IMR-90 (cell line): Measurements from ENCODE around the gene ABCC4. TPM values are rescaled to one million over a fixed set of nuclear protein-coding genes. Genes with fewer than 3 reads are reported as not detected.

ENCODE experiments used
- ATAC-seq: fragments of 200-7000 bp; cut with Tn5 transposase; 2 replicates; pipeline ENCODE4 v1.9.1; 2020; ENCODE audit warnings: low read depth, mild to moderate bottlenecking, moderate library complexity
- BruUV-seq: library from RNA; stranded (reverse); fragments of 400-500 nt; replicated peaks from 2 replicates; lab custom pipeline; 2021; lab: Mats Ljungman, UMichigan
- CTCF ChIA-PET: fragments of 300-600 bp; formaldehyde crosslinking; extraction: SDS; loops from one replicate; lab custom pipeline; 2021; ENCODE audit warnings: antibody characterized with exemption; lab: Yijun Ruan, JAX
- POLR2A ChIA-PET: fragments of 300-600 bp; sonication (Branson Sonifier 250); formaldehyde crosslinking; loops from one replicate; lab custom pipeline; 2022; ENCODE audit warnings: antibody characterized with exemption; ENCODE audit not compliant: unreplicated experiment; lab: Charles Lee
- DNase-seq: peaks from one replicate; pipeline ENCODE4 v3.0.0; 2013
- H2AFZ ChIP-seq: replicated peaks from 2 replicates; pipeline ENCODE3; 2013; ENCODE audit warnings: low read length, mild to moderate bottlenecking; ENCODE audit not compliant: poor library complexity
- H2AK5ac ChIP-seq: 2 replicates; pipeline ENCODE4 v1.6.1; 2013; ENCODE audit warnings: low read depth, low read length, inconsistent platforms
- H2AK9ac ChIP-seq: replicated peaks from 2 replicates; pipeline ENCODE3; 2013; ENCODE audit warnings: mild to moderate bottlenecking, low read depth, low read length, moderate library complexity; ENCODE audit not compliant: poor library complexity
- H2BK120ac ChIP-seq: 2 replicates; pipeline ENCODE4 v1.6.1; 2013; ENCODE audit warnings: low read depth, low read length, inconsistent platforms
- H2BK15ac ChIP-seq: 3 replicates; pipeline ENCODE4 v1.6.1; 2013; ENCODE audit warnings: low read depth, low read length, inconsistent platforms
- H2BK20ac ChIP-seq: 2 replicates; pipeline ENCODE4 v1.6.1; 2013; ENCODE audit warnings: low read depth, mild to moderate bottlenecking, inconsistent platforms, low read length, moderate library complexity
- H2BK5ac ChIP-seq: 2 replicates; pipeline ENCODE4 v1.6.1; 2013; ENCODE audit warnings: mild to moderate bottlenecking, low read depth, low read length, inconsistent platforms; ENCODE audit not compliant: poor library complexity, severe bottlenecking
- H3K14ac ChIP-seq: replicated peaks from 2 replicates; pipeline ENCODE4 v1.6.1; 2013; ENCODE audit warnings: low read depth, low read length, inconsistent platforms
- H3K18ac ChIP-seq: 2 replicates; pipeline ENCODE4 v1.6.1; 2013; ENCODE audit warnings: low read depth, low read length, control low read depth
- H3K23ac ChIP-seq: 2 replicates; pipeline ENCODE4 v1.6.1; 2013; ENCODE audit warnings: low read depth, low read length, inconsistent platforms
- H3K27ac ChIP-seq: 2 replicates; pipeline ENCODE4 v1.5.1; 2013; ENCODE audit warnings: mild to moderate bottlenecking, control low read depth, low read length; ENCODE audit not compliant: insufficient read depth
- H3K27me3 ChIP-seq: 2 replicates; pipeline ENCODE4 v1.6.1; 2013; ENCODE audit warnings: low read length; ENCODE audit not compliant: control insufficient read depth, insufficient read depth
- H3K36me3 ChIP-seq: 2 replicates; pipeline ENCODE4 v1.6.1; 2013; ENCODE audit warnings: low read length, mixed read lengths; ENCODE audit not compliant: control insufficient read depth, insufficient read depth
- H3K4ac ChIP-seq: 2 replicates; pipeline ENCODE4 v1.6.1; 2013; ENCODE audit warnings: low read depth, low read length, inconsistent platforms
- H3K4me1 ChIP-seq: 2 replicates; pipeline ENCODE4 v1.6.1; 2013; ENCODE audit warnings: low read length, mixed read lengths; ENCODE audit not compliant: control insufficient read depth, insufficient read depth
- H3K4me2 ChIP-seq: 2 replicates; pipeline ENCODE4 v1.6.1; 2013; ENCODE audit warnings: low read depth, mild to moderate bottlenecking, control low read depth, low read length, moderate library complexity
- H3K4me3 ChIP-seq: 2 replicates; pipeline ENCODE4 v1.5.1; 2013; ENCODE audit warnings: low read depth, mild to moderate bottlenecking, control low read depth, low read length, moderate library complexity; ENCODE audit not compliant: insufficient read depth
- H3K56ac ChIP-seq: 2 replicates; pipeline ENCODE4 v1.6.1; 2013; ENCODE audit warnings: low read length, inconsistent platforms; ENCODE audit not compliant: insufficient read depth; ENCODE audit errors: extremely low read depth
- H3K79me1 ChIP-seq, 2 experiments: 2 replicates each; pipeline ENCODE4 v1.6.1; 2013; ENCODE audit warnings: low read length in 2 of 2, inconsistent platforms in 1 of 2, low read depth in 1 of 2
- H3K9ac ChIP-seq: 2 replicates; pipeline ENCODE4 v1.6.1; 2013; ENCODE audit warnings: low read depth, low read length, control low read depth
- H3K9me1 ChIP-seq: 2 replicates; pipeline ENCODE4 v1.6.1; 2013; ENCODE audit warnings: low read length, inconsistent platforms; ENCODE audit not compliant: insufficient read depth
- H3K9me3 ChIP-seq: 2 replicates; pipeline ENCODE4 v1.6.1; 2013; ENCODE audit warnings: low read length; ENCODE audit not compliant: control insufficient read depth, insufficient read depth
- H4K20me1 ChIP-seq: 2 replicates; pipeline ENCODE4 v1.6.1; 2013; ENCODE audit warnings: low read length, inconsistent platforms; ENCODE audit not compliant: insufficient read depth
- H4K5ac ChIP-seq: 2 replicates; pipeline ENCODE4 v1.6.1; 2013; ENCODE audit warnings: mild to moderate bottlenecking, low read depth, low read length, control low read depth
- H4K8ac ChIP-seq, 2 experiments: 2 replicates each; pipeline ENCODE4 v1.6.1; 2013; ENCODE audit warnings: low read depth in 2 of 2, low read length in 2 of 2, control low read depth in 1 of 2, inconsistent platforms in 1 of 2
- H4K91ac ChIP-seq: 2 replicates; pipeline ENCODE4 v1.6.1; 2013; ENCODE audit warnings: low read depth, low read length, inconsistent platforms; ENCODE audit not compliant: insufficient read depth
- BHLHE40 ChIP-seq: fragments of 150-350 bp; IDR thresholded peaks from 2 replicates; pipeline ENCODE4 v1.6.1; 2016; ENCODE audit warnings: mild to moderate bottlenecking, low read depth, low read length
- CEBPB ChIP-seq: IDR thresholded peaks from 2 replicates; pipeline ENCODE4 v1.6.1; 2012; ENCODE audit warnings: low read depth, low read length, improper control_type of control experiment
- CHD1 ChIP-seq: IDR thresholded peaks from 2 replicates; pipeline ENCODE4 v1.6.1; 2012; ENCODE audit warnings: low read depth, low read length, improper control_type of control experiment
- CTCF ChIP-seq: conservative IDR thresholded peaks from 2 replicates; pipeline ENCODE4 v1.5.1; 2012; ENCODE audit warnings: mild to moderate bottlenecking, low read depth, low read length, improper control_type of control experiment
- ELK1 ChIP-seq: fragments of 150-350 bp; IDR thresholded peaks from 2 replicates; pipeline ENCODE4 v1.6.1; 2016; ENCODE audit warnings: low read depth, mild to moderate bottlenecking, low read length, moderate library complexity, borderline replicate concordance
- FOS ChIP-seq: fragments of 150-350 bp; IDR thresholded peaks from 2 replicates; pipeline ENCODE4 v1.6.1; 2016; ENCODE audit warnings: low read depth, low read length
- MAFK ChIP-seq: IDR thresholded peaks from 2 replicates; pipeline ENCODE4 v1.6.1; 2012; ENCODE audit warnings: low read depth, low read length, improper control_type of control experiment
- MXI1 ChIP-seq: IDR thresholded peaks from 2 replicates; pipeline ENCODE4 v1.6.1; 2012; ENCODE audit warnings: low read depth, mild to moderate bottlenecking, low read length, moderate library complexity, borderline replicate concordance
- NFE2L2 ChIP-seq: fragments of 150-350 bp; IDR thresholded peaks from 2 replicates; pipeline ENCODE4 v1.6.1; 2016; ENCODE audit warnings: low read depth, mild to moderate bottlenecking, low read length
- POLR2A ChIP-seq: IDR thresholded peaks from 2 replicates; pipeline ENCODE4 v1.6.1; 2012; ENCODE audit warnings: mild to moderate bottlenecking, low read depth, low read length
- RAD21 ChIP-seq: IDR thresholded peaks from 2 replicates; pipeline ENCODE4 v1.6.1; 2012; ENCODE audit warnings: low read length, improper control_type of control experiment
- RFX5 ChIP-seq: IDR thresholded peaks from 2 replicates; pipeline ENCODE4 v1.8.0; 2012; ENCODE audit warnings: low read depth, mild to moderate bottlenecking, low read length, moderate library complexity
- SMC3 ChIP-seq: fragments of 150-350 bp; IDR thresholded peaks from 2 replicates; pipeline ENCODE4 v1.6.1; 2016; ENCODE audit warnings: low read depth, mild to moderate bottlenecking, antibody characterized with exemption, low read length, moderate library complexity
- USF2 ChIP-seq: fragments of 150-350 bp; IDR thresholded peaks from 2 replicates; pipeline ENCODE4 v1.6.1; 2017; ENCODE audit warnings: mild to moderate bottlenecking, antibody characterized with exemption, low read length, low read depth
- WGBS, 2 experiments: methylation state at CpG; one replicate each; pipeline versions ENCODE4 v1.1.5 to v1.1.7; 2013; ENCODE audit warnings: missing lambda C conversion rate in 2 of 2; ENCODE audit not compliant: insufficient read length in 1 of 2; ENCODE audit errors: extremely low coverage in 2 of 2; 5-methylcytosine and 5-hydroxymethylcytosine counted together
- dilution Hi-C: fragments of 300-500 bp; cut with HindIII; formaldehyde crosslinking; loops from one replicate; pipeline ENCODE4 v1.14.3; 2018; ENCODE audit warnings: low sequenced_read_pairs; ENCODE audit not compliant: unreplicated experiment
- in situ Hi-C: fragments of 300-500 bp; cut with MboI; formaldehyde crosslinking; loops from 3 replicates; pipeline ENCODE4 v1.14.3; 2019; ENCODE audit warnings: low sequenced_read_pairs, inconsistent platforms, mixed read lengths
- intact Hi-C: fragments of 100-400 bp; cut with micrococcal nuclease; formaldehyde crosslinking; loops from 2 replicates; pipeline ENCODE4 v1.10.0; 2022
- polyA plus RNA-seq, 3 experiments: library from polyadenylated mRNA; depleted of rRNA; stranded (reverse); fragments of >200 nt; gene quantifications; 2 replicates each; pipeline ENCODE4 v1.2.3, GENCODE V29; 2012; ENCODE audit warnings: low replicate concordance in 1 of 3
- total RNA-seq: library from RNA; depleted of rRNA; stranded (reverse); fragments of >200 nt; gene quantifications from 2 replicates; pipeline ENCODE4 v1.2.3, GENCODE V29; 2012

The ABCC4 gene
- total and polyA plus RNA-seq, 2 of the 4 experiments (the other 2 are of a cell fraction): 16.6 to 41.4 TPM

- Histone ChIP-seq H3K23ac (no peak overlapping the region), H4K91ac (no peak overlapping the region), H3K56ac (no peak overlapping the region), H2AK5ac (no peak overlapping the region), H3K4me2 (no peak overlapping the region), H3K9ac (no peak overlapping the region), H2AK9ac (no peak overlapping the region), H3K9me3 (no peaks in the 10 kb centered on the region), H2BK5ac (no peak overlapping the region), H2BK20ac (no peak overlapping the region), H2AFZ (no peak overlapping the region), H2BK15ac (no peak overlapping the region), H3K4me3 (no peak overlapping the region), H3K14ac (no peak overlapping the region), H4K8ac (no peak overlapping the region), H2BK120ac (no peak overlapping the region), H3K27ac (no peak overlapping the region), H3K9me1 (no peaks in the 10 kb centered on the region), H3K4ac (no peak overlapping the region), H3K4me1 (no peaks in the 10 kb centered on the region), H3K27me3 (peaks cover 9% of the 10 kb centered on the region), H4K20me1 (no peaks in the 10 kb centered on the region), H3K36me3 (no peaks in the 10 kb centered on the region), H3K18ac (no peak overlapping the region), H3K79me1 (no peaks in the 10 kb centered on the region), H4K5ac (no peak overlapping the region)
- POLR2A ChIA-PET: no interaction called here
- intact Hi-C loops (no loop called here), dilution Hi-C loops (no loop called here), in situ Hi-C loops (no loop called here)
- no CpG with 5 or more reads among the region's 3 CpGs for WGBS, 2 experiments
- DNase-seq: no peak
- TF ChIP-seq FOS (no peak), ELK1 (no peak), BHLHE40 (no peak), SMC3 (no peak), RAD21 (no peak), MXI1 (no peak), USF2 (no peak), RFX5 (no peak), MAFK (no peak), CHD1 (no peak), NFE2L2 (no peak), CTCF (no peak), POLR2A (no peak), CEBPB (no peak)
- CTCF ChIA-PET: no interaction called here
- BruUV-seq: no TSS peak
- ATAC-seq: no peak
Observed at GRCh38 chr13:94994506-94994905, 306.7 kb downstream of the ABCC4 start.
